Smooth muscle cell of the umbilical artery (primary cell): ENCODE data around the gene ANHX. TPM values are rescaled to one million over a fixed set of nuclear protein-coding genes. Genes with fewer than 3 reads are reported as not detected.

Source experiments
- total RNA-seq: library from RNA; depleted of rRNA; stranded (reverse); fragments of >200 nt; gene quantifications from 2 replicates; pipeline ENCODE4 v1.2.3, GENCODE V29; 2014

Gene ANHX
- total RNA-seq, result not detected in 2 replicates

GRCh38 chr12:133235401-133236112, at the start of gene ANHX:
Gene ANHX, minus strand, starts transcription at chr12:133235877. Its CDS starts 1,521 bp downstream, at chr12:133234356.

GRCh38 chr12:133181238-133181959, 54.3 kb downstream of the ANHX start, which contains the start of gene ZNF268:
Gene ZNF268, plus strand, starts transcription at chr12:133181495. Its CDS starts 503 bp downstream, at chr12:133181998.

Other genes starting within 250 kb of the ANHX start
- 16.2 and 16.6 TPM in 2 replicates for gene ZNF26, start 249.5 kb downstream of the ANHX start, total RNA-seq
- 23.2 and 29.0 TPM in 2 replicates for gene ZNF84, start 198.4 kb downstream of the ANHX start, total RNA-seq
- gene ZNF140, start 155.0 kb downstream of the ANHX start, total RNA-seq, result 19.9 and 21.6 TPM in 2 replicates
- gene ZNF891, start 105.6 kb downstream of the ANHX start, total RNA-seq, result 0.89 and 1.4 TPM in 2 replicates
- gene ZNF10, start 105.2 kb downstream of the ANHX start, total RNA-seq, result 8.6 and 12.8 TPM in 2 replicates
- 25.2 and 30.6 TPM in 2 replicates for gene ZNF268, start 54.4 kb downstream of the ANHX start, total RNA-seq